Left forelimb (tissue), 1 donor: ENCODE data around the gene TMEM121B.

Source experiments
- DNase-seq: peaks from one replicate; pipeline ENCODE4 v3.0.0-alpha.2; 2018; ENCODE audit warnings: low spot score

Gene TMEM121B

GRCh38 chr22:17109976-17110375, 11.2 kb downstream of the TMEM121B start:
- no peak for DNase-seq

- DNase-seq, result no peak
These were observed 11.9 kb downstream of the TMEM121B start for GRCh38 chr22:17109113-17109865.

- no peak for DNase-seq
These were observed 12.7 kb downstream of the TMEM121B start for GRCh38 chr22:17108256-17109112.

- no peak for DNase-seq
These were observed 13.7 kb downstream of the TMEM121B start for GRCh38 chr22:17107547-17107810.

- DNase-seq, result peak; percentile 26
These were observed 14.2 kb downstream of the TMEM121B start for GRCh38 chr22:17106785-17107546.

- DNase-seq, result peak; percentile 26
These were observed 14.9 kb downstream of the TMEM121B start for GRCh38 chr22:17106161-17106784.

GRCh38 chr22:17105143-17106129, 15.7 kb downstream of the TMEM121B start:
- DNase-seq, result peak; percentile 33

GRCh38 chr22:17104336-17104935, 16.7 kb downstream of the TMEM121B start:
- DNase-seq, result peak; percentile 33

GRCh38 chr22:17103351-17103750, 17.8 kb downstream of the TMEM121B start:
- no peak for DNase-seq

GRCh38 chr22:17102297-17102667, 18.9 kb downstream of the TMEM121B start:
- DNase-seq, result no peak

- DNase-seq, result peak; percentile 25
These were observed 19.5 kb downstream of the TMEM121B start for GRCh38 chr22:17101475-17102296.

GRCh38 chr22:17100621-17101020, 20.5 kb downstream of the TMEM121B start:
- DNase-seq, result no peak

- no peak for DNase-seq
These were observed 22.8 kb downstream of the TMEM121B start for GRCh38 chr22:17098379-17098819.

- DNase-seq, result peak; percentile 37
These were observed 23.5 kb downstream of the TMEM121B start for GRCh38 chr22:17097701-17098100.

- no peak for DNase-seq
These were observed 24.1 kb downstream of the TMEM121B start for GRCh38 chr22:17097062-17097461.

GRCh38 chr22:17096071-17096470, 25.1 kb downstream of the TMEM121B start:
- peak; percentile 26 for DNase-seq

- peak; percentile 41 for DNase-seq
These were observed 25.6 kb downstream of the TMEM121B start for GRCh38 chr22:17095538-17095937.

- DNase-seq, result no peak
These were observed 28.1 kb downstream of the TMEM121B start for GRCh38 chr22:17093081-17093480.

GRCh38 chr22:17091851-17092250, 29.3 kb downstream of the TMEM121B start:
- no peak for DNase-seq

- DNase-seq, result no peak
These were observed 30.6 kb downstream of the TMEM121B start for GRCh38 chr22:17090550-17090949.
